Measurements from ENCODE around the gene HSP90AA1.

- TF ChIP-seq NRF1 (IDR thresholded peaks at IDR 0.05; ENCODE audit: low read depth, low read length) (no peak), GTF2F1 (IDR thresholded peaks at IDR 0.05; ENCODE audit: borderline replicate concordance, low read depth, low read length) (no peak), EZH2 (IDR thresholded peaks at IDR 0.05; ENCODE audit: low read depth, low read length, severe bottlenecking) (no peak), KDM1A (IDR thresholded peaks at IDR 0.05; ENCODE audit: borderline replicate concordance, low read length) (no peak), SP2 (IDR thresholded peaks at IDR 0.05; ENCODE audit: low read length) (no peak), YY1 (IDR thresholded peaks at IDR 0.05; ENCODE audit: low read depth, low read length) (no peak), CTCF (IDR thresholded peaks at IDR 0.05; ENCODE audit: control extremely low read depth in 1 of 3, insufficient read depth in 1 of 3, low read depth in 1 of 3, low read length in 3 of 3) (no peak), POLR2AphosphoS5 (IDR thresholded peaks at IDR 0.05; ENCODE audit: low read depth, low read length) (no peak; the same call in 1 of the 2 replicates), ATF3 (IDR thresholded peaks at IDR 0.05; ENCODE audit: insufficient read depth, low read depth, low read length) (no peak), POLR2A (IDR thresholded peaks at IDR 0.05; ENCODE audit: control extremely low read depth in 1 of 2, low read depth in 2 of 2, low read length in 2 of 2) (no peak), GABPA (IDR thresholded peaks at IDR 0.05; ENCODE audit: borderline replicate concordance, insufficient read depth, low read length) (no peak)
These were observed 30.0 kb downstream of the HSP90AA1 start for GRCh38 chr14:102056694-102057442.

All from H1 (cell line).